ENCODE measurements around the gene SCN11A.
A peak's percentile ranks its signal among the peaks of the same experiment; 100 is the strongest.

SCN11A gene

DNA sequence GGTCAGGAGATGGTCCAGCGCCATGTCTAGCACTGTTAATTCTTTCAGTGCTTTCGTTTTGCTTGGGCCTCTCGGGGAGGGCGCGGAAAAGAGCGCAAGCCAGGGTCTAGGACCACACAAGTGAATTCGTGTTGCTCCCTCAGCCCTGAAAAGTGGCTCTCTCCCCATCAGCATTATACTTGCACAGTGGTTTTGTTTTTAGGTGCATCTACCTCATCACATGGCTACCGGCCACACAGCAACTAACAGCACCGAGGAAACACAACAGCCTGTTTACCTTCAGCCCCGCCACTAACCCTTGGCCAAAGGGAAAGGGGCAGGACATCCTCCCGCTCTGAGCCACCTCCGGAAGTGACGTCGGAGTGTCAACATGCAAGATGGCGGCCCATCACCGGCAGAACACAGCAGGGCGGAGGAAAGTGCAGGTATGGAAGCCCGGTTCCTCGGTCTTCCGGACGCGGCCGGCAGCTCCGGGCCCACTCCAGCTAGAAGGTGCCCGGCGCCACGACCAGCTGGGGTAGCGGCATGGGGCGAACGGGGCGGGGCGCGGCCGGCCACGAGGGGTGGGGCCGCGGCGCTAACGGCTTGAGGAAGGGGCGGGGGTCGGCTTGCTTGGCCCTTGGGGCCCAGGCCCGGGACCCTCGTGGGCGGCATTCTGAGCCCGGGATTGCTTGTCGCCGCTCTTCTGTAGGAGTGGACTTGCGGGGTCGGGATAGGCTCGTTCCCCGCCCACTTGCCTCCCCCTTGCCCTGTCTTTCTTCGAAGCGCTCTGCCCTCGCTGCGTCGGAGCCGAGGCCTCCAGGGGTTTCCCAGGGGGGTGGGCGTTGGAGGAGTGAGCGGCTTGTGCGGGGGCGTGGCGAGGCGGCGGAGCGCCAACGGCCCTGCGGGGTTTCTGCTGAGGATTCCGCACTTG is at the start of gene SCN11A, which contains the start of gene WDR48:
Gene SCN11A (minus strand): TSS at position 296 of the 913 bp plus-strand sequence. CDS start 101,582 bp downstream, outside the sequence.
Gene WDR48 (plus strand): TSS at position 368 of the 913 bp plus-strand sequence. CDS start 10 bp downstream, at position 378.
- peak; percentile 98 for DNase-seq (ENCODE audit: low spot score)

DNA sequence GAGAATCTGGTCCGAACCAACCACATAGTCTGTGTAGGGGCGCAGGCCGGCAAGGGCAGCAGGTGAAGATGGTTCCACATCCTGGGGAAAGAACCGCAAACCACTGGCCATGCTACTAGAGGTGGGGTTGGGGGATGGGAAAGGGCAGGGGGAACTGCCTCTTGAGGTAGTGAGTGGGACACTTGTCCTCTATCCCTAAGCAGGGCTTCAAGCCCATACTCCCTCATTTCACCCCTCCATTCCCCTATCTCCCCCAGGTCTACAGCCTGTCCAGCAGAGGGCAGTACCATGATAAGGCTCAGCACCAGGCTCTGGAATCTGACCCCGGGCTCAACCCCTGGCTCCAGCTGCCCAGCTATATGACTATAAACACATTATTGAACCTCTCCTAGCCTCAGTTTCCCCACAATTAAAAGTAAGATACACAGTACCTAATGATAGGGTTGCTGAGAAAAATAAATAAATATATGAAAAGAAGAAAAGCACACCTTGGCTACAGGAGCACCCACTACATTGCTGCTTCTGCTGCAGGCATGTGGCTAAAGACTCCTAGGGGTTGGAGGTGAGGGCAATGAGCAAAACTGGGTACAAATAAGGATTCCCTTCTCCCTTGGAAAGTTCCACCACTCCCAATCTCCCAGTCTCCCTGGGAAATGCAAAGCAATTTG is 49.4 kb upstream of the SCN11A start:
- peak; percentile 34 for DNase-seq (ENCODE audit: low spot score)

DNA sequence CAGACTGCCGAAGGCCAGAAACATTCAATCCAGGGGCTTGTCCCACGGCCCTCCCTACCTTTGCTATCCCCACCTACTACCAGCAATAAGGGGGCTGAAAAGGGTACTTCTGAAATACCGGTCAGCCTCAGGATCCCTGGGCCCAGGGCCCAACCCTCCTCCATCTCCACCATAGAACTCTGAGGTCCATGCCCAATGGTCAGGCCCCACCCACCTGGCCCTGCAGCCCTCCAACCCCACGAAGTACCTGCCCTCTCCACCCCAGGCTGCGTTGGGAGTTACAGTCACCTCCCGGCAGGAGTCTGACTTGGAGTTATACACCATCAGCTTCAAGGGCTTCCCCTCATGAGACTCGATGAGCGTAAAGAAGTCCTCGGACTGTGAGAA is 48.7 kb upstream of the SCN11A start:
- DNase-seq (ENCODE audit: low spot score) = no peak

DNA sequence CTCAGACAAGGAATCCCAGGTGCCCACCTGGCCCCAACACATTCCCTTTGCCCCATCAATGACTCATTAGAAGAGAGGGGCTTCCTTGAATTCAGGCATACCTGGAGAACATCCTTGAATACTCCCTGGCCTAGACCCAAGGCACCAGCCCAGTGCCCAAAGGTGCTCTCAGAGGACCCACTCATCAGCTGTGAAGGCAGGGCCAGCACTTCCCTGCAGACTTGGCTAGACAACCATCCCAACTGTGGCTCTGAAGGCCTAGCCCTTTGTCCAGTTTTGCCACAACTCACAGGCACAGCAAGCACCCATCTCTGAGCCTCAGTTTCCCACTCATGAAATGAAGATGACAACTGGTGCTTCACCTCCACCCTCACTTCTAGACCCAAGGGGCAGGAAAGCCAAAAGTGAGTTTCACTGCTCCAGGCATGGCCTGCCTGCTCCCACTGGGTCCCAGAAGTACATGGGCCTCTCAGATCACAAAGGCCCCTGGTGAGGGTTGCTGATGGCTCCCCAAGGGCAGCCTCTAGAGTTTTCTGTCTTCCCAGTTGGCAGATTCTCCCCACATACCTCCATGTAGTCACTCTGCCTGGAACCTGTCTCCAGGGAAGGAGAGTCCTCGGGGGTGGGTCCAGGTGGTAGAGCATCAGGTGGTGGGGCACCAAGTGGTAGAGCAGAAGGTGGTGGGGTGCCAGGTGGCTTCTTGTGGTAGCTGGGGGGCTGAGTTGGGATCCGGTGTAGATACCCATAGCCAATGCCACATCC is 48.2 kb upstream of the SCN11A start:
- DNase-seq (ENCODE audit: low spot score) = no peak

DNA sequence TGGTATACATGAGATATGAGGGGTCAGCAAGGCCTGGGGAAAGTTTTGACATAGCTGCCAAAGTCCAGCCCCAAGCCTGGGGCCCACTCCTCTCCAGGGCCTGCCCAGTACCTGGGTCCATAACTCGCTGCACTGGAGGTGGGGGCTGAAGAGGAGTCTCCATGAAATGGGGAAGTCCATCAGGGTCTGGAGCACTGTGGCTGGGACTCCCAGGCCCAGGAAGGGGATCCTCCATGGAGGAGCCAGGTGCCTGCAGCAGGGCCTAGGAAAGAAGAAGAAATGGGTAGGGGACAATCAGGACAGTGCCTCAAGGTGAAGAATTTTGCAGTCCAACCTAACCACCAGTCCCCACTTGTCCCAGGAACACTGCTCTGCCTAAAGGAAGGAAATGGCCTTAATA is 47.5 kb upstream of the SCN11A start:
- no peak for DNase-seq (ENCODE audit: low spot score)

DNA sequence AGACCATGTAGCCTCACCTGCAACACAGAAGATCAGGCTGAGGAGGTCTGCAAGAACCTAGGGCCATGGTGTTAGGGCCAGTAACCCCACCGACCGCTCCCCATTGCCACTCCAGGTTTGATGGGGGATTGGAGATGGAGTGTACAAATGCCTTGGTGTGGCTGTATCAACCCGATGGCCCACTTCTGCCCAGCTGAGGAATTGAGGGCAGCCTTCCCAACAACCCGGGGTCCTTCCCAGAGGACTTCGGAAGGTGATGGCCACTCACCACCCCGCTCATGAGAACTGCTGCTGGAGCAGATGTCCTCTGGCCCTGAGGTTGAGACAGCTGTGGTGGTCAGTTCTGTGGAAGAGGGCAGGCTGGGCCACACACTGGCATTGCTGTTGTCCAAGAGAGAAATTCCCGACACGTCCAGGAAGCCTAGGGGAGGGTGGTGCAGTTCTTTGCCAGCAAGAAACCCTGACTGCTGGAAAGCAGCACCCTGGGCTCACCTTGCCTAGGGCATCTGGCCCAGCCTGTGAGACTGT is 46.8 kb upstream of the SCN11A start:
- DNase-seq (ENCODE audit: low spot score) = no peak

DNA sequence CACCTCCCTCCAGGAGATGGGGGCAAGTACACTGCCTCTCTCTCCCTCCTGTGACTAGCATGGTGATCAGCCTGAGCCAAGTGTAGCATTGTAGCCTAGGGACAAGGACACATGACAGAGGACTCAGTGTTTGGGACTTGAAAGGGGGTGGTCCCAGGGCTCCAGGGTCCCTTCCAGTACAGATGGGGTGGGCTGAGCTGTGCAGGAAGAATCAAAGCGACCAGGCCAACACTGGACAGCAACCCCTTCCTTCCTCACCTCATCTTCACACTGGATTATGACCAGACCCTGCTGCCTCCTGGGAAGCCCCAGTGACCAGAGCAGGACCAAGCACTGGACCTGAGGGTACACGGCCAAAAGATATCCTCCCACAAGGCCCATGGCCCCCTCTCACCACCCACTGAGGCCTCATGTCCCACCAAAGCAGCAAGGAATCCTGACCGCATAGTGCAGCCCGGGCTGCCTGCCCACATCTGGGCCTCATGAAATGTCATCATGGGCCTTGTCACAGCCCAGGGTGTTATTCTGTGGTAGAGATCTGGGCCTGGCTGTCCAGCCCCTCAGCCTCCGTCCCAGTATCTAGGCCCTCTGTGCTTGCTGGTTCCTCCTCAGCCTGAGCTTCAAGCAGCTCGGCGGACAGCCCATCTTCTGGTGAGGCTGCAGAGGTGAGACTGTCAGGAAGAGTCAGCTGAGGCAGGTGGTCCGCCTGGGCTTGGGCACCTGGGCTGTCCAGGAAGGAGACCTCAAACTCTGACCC is 46.1 kb upstream of the SCN11A start:
- no peak for DNase-seq (ENCODE audit: low spot score)

DNA sequence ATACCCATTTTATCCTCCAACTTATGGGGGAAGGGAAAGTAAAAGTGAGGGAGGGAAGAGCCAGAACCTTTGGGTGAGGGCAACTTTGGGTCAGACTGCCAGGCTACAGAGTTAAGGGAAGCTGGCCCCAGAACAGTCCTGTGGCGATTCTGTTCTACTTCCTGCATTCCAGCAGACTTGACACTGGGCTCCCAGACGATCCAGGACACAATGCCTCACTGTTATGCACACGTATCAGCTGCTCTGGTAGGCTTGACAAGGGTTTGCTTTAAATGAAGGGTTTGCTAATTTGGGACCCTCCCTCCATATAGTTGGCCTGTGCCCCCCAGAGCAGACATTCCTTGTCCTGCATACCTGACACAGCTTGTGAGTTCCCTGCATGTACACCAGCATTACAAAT is 45.0 kb upstream of the SCN11A start:
- DNase-seq (ENCODE audit: low spot score) = peak; percentile 28

DNA sequence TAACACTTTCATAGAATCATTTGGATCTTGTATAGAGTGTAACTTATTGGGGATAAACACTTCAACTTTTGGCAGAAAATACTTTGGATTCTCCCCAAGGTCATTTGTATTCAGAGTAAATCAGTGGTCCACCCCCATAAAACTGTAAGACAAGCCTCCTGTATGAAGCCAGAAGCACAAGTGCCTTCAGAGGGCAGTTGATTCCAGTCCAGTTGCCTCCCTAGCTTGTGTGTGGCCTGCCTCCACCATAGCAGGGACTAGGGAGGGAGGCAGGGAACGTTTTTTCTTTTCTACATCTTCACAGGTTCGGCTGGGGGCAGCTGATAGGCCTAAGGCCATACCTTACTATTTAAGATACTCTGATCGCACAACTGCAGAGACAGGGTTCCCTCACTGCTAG is 44.0 kb upstream of the SCN11A start:
- peak; percentile 18 for DNase-seq (ENCODE audit: low spot score)

DNA sequence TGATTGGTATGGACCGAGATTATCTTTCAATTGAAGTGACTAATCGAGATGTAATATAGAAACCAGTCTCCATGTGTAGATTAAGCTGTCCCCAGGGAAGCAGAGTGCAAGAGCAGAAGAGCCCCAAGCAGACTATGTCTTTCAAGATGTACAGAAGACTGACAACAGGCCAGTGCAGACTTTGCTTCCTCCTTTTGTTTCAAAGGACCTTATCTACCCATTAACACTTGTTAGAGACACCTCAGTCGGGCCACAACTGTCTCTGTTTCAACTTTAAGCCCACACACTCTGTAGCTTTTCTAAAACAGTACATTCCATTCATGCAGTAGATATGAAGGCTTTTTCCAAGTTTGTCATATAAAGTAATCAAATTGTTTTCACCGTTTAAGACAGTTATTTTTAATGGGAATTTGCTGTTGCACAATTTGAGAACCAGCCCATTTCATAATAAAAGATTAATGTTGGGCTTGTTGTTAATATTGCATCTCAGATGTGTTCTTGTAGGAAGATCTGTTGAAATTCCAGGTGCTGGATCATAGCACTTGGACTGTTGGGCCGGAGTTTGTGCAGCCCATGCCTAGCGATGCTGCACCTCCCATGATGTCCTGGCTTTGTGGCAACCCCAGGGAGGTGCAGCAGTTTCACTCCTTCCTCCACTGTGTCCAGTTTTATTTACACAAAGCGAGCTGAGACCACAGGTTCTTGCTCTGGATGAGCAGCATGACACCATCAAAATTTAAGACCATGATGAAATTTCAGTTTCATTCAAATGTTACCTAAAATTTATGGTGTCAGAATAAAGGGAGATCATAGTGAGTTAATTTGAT is 43.3 kb upstream of the SCN11A start:
- no peak for DNase-seq (ENCODE audit: low spot score)

DNA sequence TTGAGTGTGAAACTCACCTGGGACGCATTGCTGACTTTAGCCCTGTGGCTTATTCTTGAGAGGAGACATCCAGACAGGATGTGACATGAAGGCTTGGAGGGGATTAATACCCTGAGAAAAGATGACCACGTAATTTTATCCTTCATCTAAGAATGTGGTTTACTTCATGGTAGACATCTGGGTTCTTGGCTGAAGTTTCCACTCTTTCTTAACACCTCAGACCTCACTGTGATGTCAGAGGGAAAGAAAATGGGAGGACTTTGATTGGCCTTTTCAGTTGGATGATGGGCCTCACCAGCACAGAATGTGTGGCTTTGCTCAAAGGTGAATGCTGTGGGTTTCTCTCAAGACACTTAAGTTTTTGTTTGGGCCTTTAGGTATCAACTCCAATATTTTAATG is 39.2 kb upstream of the SCN11A start:
- no peak for DNase-seq (ENCODE audit: low spot score)

DNA sequence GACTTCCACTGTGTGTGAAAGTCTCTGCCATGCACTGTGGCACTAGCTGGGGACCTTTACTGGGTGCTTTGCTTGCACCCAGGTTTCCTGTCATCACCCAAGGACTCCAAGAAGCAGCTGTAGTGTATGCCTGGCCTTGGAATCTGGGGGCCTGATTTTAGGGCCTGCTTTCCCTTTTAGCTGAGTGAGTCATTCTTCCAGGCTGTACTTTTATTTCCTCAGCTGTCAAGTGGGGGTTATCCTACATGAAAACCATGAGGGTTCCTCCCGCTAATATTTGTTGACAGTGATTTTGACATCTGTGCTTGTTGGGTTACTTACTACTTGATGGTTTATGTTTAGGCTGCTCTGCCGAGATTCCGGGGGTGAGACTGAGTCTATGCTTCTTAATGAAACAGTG is 37.1 kb upstream of the SCN11A start:
- no peak for DNase-seq (ENCODE audit: low spot score)

DNA sequence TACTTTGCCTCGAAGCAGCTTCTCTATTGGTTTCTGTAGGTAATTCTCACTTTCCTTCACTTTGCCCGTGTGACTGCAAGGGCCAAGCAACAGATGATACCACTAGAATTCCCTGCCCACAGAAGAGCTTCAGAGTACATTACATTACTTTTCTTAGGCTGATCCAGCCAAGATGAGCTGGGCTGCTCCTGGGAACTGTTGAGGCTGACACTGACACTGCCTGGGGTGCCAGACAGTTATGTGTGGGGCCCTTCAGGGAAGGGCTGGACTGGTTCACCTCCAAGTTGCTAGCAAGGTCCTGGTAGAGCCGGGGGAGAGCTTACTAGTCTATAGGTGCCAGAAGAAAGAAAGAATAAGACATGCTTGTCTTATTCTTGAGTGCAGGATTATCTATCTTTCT is 36.7 kb upstream of the SCN11A start:
- no peak for DNase-seq (ENCODE audit: low spot score)

DNA sequence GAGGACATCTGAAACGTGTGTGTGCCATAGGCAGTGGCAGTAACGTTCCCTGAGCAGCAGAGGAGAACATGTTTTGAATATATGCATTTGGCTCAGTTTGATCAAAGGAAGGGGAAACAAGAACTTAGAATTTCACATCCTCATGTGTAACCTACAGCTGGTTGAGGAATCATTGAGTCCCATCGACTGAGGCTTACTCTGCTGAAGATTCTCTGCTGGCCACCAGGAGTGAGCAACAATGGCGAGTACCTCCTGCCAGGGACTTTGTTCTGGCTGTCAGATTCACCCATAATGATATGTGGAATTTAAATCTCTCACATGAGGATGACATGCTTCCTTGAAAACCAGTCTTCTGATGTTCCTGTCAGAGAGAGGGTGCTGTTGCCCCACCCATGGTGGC is 34.4 kb upstream of the SCN11A start:
- no peak for DNase-seq (ENCODE audit: low spot score)

DNA sequence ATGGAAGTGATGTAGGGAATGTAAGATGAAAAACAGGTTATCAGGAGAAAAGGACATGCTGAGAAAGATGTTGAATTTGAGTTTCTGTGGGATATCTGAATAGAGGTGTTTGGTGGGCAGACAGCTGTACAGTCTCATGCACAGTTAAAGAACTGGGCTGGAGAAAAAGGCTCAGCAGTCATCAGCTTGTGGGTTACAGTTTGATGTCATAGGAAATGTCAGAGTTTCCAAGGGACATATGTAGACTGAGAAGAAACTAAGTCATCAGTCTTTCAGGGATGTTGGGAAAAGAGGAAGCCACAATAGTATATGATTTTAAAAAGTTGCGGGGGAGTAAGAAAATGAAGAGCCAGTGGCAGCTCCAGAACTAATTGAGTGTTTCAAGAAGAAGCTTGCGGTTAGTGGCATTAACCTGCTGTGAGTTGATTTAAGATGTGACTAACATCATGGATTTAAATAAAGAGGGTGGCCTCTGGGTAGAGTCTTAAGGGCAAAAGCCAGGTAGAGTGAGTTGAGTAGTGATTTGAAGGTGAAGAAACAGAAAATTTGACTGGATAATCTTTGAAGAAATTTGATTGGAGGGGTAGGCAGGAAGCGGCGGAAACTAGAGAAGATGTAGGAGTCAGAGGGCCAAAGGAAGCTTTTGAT is 31.0 kb upstream of the SCN11A start:
- no peak for DNase-seq (ENCODE audit: low spot score)

DNA sequence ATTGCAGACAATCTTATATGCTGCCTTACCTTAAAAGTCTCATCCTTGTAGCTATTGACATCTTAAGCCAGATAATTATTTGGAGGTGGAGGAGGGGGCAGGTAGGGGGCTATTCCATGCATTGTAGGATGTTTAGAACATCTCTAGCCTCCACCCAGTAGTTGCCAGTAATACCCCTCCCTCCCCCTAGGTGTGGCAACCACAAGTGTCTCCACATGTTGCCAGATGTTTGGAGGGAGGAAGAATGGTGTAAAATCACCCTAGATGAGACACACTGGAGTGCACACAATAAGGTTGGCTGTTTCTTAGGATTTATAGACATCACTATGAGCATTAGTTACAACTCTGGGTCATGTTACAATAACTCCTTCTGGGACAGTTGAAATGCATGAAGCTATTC is 28.3 kb upstream of the SCN11A start:
- DNase-seq (ENCODE audit: low spot score) = no peak

DNA sequence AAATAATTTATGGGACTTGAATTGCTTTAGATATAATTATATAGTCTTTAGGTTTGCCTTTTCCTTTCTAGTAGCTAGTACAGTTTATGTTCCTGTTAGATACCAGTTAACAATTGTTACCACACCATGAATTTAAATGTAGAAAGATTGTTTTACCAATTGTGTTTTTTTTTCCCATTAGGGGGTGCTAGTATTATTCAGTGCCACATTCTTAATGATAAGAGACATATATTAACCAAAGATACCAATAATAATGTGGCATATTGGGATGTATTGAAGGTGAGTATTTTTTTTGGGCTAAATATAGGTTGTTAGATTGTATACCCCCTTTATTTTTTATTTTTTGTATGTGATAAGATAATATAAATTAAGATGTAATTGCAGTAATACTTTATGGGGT is 27.8 kb upstream of the SCN11A start:
- no peak for DNase-seq (ENCODE audit: low spot score)

DNA sequence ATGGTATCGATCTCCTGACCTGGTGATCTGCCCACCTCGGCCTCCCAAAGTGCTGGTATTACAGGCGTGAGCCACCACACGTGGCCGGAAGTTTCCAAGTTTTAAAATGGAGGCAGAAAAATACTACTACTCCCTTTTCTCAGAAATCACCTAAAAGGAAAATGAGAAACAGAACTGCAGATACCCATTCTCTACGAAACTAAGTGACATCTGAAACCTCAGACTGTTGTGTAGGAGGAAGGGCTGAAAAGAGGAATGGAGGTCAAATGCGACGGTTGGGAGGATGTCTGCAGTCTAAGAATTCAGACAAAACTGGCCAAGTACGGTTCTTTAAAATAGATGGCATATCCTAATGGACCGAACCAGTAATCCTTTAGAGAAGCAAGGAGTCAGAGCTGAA is 24.2 kb upstream of the SCN11A start:
- DNase-seq (ENCODE audit: low spot score) = no peak

DNA sequence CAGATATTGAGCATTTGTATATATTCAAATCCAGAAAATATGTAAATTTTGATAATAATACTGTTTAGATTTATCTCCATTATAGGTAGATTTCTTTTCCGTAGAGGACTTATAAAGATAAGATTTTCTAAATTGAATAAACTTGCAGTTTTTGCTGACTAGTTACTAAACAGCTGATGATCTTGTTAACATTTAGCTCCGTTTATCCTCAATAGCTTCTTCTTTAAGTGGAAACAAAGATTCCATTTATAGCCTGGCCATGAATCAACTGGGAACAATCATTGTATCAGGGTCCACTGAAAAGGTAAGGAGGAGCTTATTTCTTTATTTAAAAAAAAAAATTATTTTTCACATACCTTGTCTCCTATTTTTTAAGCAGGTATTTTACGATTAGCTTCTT is 16.8 kb upstream of the SCN11A start:
- no peak for DNase-seq (ENCODE audit: low spot score)

DNA sequence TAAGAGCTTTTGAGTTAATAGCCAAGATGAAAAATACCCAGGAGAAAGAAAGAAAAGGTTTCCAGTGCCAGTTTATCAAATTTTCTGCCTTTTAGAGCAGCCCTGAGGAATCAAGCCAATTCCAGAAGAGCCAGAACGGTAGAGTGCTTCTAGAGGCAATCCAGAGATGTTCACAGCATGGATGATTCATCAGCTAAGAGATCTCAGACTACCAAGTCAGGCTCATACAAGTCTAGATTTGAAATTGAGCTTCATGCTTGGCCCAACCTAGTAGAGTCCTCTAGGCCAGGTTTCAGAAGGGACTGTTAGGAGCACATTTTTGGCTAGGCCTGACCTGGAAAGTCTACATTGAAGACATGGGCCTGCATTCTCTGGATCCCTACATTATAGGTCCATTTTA is 15.5 kb upstream of the SCN11A start:
- DNase-seq (ENCODE audit: low spot score) = no peak
